ENCODE results near the gene BNIP5. TPM values are rescaled to one million over a fixed set of nuclear protein-coding genes. Genes with fewer than 3 reads are reported as not detected.
A peak's percentile ranks its signal among the peaks of the same experiment; 100 is the strongest.
"Not testable (repeated sequence)": the region's sequence is repeated elsewhere in the genome, so short reads cannot be mapped to it uniquely, and the experiment has no call there.

The BNIP5 gene
- total RNA-seq, 2 experiments from 2014 or later, result not detected

DNA sequence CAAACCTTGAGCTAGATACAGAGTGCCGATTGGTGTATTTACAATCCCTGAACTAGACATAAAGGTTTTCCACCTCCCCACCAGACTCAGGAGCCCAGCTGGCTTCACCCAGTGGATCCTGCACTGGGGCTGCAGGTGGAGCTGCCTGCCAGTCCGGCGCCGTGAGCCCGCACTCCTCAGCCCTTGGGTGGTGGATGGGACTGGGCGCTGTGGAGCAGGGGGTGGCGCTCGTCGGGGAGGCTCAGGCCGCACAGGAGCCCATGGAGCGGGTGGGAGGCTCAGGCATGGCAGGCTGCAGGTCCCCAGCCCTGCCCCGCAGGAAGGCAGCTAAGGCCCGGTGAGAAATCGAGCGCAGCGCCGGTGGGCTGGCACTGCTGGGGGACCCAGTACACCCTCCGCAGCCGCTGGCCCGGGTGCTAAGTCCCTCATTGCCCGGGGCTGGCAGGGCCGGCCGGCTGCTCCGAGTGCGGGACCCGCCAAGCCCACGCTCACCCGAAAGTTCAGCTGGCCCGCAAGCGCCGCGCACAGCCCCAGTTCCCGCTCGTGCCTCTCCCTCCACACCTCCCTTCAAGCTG, 27.5 kb upstream of the BNIP5 start:
- ATAC-seq; H3K36me3 Mint-ChIP-seq (ENCODE audit: low read depth); POLR2A ChIA-PET; DNase-seq; H3K27ac Mint-ChIP-seq; H3K27me3 Mint-ChIP-seq (ENCODE audit: low read depth); H3K4me1 Mint-ChIP-seq (ENCODE audit: low read depth); H3K9me3 Mint-ChIP-seq (ENCODE audit: insufficient read depth); H3K4me3 Mint-ChIP-seq: not testable (repeated sequence)
- CTCF ChIA-PET, result interaction anchor here (1.5 to 8.0 kb wide), 3 partner anchors 21 to 62 kb away, joined by 6 to 75 read pairs (median 59); no protein-coding TSS in a partner anchor

DNA sequence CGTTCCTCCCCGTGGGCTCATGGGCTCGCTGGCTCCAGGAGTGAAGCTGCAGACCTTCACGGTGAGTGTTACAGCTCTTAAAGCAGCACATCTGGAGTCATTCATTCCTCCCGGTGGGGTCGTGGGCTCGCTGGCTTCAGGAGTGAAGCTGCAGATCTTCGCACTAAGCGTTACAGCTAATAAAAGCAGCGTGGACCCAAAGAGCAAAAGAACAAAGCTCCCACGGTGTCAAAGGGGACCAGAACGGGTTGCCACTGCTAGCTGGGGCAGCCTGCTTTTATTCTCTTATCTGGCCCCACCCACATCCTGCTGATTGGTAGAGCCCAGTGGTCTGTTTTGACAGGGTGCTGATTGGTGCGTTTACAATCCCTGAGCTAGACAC, 26.7 kb upstream of the BNIP5 start:
- H3K27ac Mint-ChIP-seq; H3K36me3 Mint-ChIP-seq (ENCODE audit: low read depth); H3K4me1 Mint-ChIP-seq (ENCODE audit: low read depth); H3K9me3 Mint-ChIP-seq (ENCODE audit: insufficient read depth); H3K27me3 Mint-ChIP-seq (ENCODE audit: low read depth); POLR2A ChIA-PET; DNase-seq; H3K4me3 Mint-ChIP-seq; ATAC-seq: not testable (repeated sequence)
- CTCF ChIA-PET, result interaction anchor here (1.0 to 8.0 kb wide), 4 partner anchors 12 to 335 kb away, joined by 3 to 75 read pairs (median 31); partner anchors contain the start of gene MAPK14

DNA sequence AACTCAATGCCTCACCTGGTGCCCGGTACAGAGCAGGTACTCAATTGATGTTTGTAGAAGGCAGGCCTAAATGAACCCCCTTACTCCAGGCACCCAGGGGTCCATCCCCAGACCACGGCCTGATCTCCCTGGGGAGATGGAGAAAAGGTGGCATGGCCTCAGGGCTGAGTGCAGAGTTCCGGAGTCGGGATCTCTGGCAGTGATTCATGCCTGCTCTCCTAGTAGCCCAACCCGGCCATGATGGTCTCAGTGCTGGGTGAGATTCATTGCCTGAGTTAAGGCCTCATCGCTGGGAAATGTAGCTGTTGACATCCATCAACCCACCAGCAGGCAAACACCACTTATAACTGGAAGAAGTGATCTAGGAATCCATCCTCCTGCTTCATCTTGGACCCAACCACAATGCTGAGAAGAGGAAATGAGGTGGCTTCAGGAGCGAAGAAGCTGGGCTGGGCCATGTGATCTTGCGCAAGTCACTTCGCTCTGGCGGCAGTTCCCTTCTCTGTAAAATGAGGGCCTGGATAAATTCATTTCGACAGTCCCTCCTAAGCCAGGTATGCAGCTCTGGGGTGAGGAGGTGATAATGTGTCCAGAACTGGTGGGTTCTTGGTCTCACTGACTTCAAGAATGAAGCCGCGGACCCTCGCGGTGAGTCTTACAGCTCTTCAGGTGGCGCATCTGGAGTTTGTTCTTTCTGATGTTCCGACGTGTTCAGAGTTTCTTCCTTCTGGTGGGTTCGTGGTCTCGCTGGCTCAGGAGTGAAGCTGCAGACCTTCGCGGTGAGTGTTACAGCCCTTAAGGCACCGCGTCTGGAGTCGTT, 26.1 kb upstream of the BNIP5 start:
- ChIA-PET CTCF (interaction anchor here (0.8 to 8.0 kb wide), 6 partner anchors 12 to 335 kb away, joined by 3 to 75 read pairs (median 3); partner anchors contain the start of gene MAPK14), POLR2A (no interaction called here)
- ATAC-seq (no peak), DNase-seq (no peak)
- Mint-ChIP-seq H3K27ac (no peak overlapping the region), H3K9me3 (ENCODE audit: insufficient read depth) (no peaks in the 10 kb centered on the region), H3K4me3 (no peak overlapping the region), H3K4me1 (ENCODE audit: low read depth) (peaks cover 14% of the 10 kb centered on the region), H3K36me3 (ENCODE audit: low read depth) (no peaks in the 10 kb centered on the region), H3K27me3 (ENCODE audit: low read depth) (peaks cover 2% of the 10 kb centered on the region)

DNA sequence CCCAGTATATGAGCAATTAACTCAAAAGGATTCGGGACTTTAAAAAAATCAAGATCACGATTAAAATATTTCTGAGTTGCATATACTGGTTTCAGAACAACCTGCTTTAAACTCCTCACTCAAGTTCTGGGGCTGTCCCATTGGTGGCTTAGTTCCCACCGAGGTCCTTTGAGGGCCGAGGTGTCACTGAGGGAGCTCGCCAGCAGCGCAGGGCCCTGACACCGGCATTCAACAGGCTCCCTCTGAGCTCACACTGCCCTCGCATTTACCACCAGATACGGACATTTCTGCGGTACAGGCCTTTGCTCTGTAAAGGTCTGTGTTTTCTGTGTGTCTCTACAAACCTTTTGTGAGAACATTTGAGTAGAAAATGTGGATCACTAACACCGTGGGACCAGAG, 24.4 kb upstream of the BNIP5 start:
- no peaks in the 10 kb centered on the region for H3K9me3 Mint-ChIP-seq (ENCODE audit: insufficient read depth)
- H3K27me3 Mint-ChIP-seq (ENCODE audit: low read depth), result peaks cover 7% of the 10 kb centered on the region
- peaks cover 18% of the 10 kb centered on the region for H3K4me1 Mint-ChIP-seq (ENCODE audit: low read depth)
- ATAC-seq, result no peak
- no peak overlapping the region for H3K27ac Mint-ChIP-seq
- no peak for DNase-seq
- no peak overlapping the region for H3K4me3 Mint-ChIP-seq
- POLR2A ChIA-PET, result no interaction called here
- CTCF ChIA-PET, result interaction anchor here (0.9 to 8.0 kb wide), 7 partner anchors 11 to 264 kb away, joined by 3 to 75 read pairs (median 4); partner anchors contain the start of gene BNIP5
- H3K36me3 Mint-ChIP-seq (ENCODE audit: low read depth), result no peaks in the 10 kb centered on the region

DNA sequence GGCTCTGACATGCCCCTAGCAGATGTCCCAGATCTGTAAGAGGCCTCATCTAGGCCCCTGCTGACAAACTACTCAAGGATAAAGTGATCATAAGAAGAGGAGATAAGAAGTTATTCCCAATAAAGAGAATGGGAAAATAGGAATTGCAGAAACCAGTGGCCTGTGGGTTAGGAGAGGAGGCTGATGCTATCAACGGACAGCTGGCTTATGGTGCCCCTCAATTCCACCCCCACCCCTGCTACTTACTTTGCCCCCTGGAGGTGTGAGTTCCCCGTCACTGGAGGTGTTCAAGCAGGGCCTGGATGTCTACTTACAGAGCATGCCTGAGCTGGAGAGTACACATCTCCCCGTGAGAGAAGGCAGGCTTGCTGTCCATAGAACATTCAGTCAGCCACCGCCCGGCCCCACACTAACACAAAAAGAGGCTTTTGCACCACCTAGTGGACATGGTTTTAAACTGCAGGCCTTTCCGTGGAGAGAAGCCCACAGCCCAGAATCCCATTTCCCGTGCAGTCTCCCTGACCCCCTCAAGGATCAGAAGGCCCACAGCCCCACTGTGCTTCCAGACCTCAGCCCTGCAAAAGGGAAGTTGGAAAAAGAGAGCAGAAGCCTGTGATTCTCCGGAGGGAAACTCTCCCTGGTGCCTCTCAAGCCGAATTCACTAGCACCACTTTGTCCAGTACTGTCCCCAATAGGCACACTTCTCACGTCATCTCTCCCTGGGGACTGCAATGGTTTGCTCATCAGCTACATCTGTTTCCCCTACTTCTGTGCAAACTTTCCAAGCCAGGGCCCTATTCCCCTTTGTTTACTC, 23.8 kb upstream of the BNIP5 start:
- ChIA-PET CTCF (interaction anchor here (0.5 to 8.0 kb wide), 17 partner anchors 9 to 332 kb away, joined by 3 to 75 read pairs (median 3); partner anchors contain the start of genes BNIP5 and MAPK14), POLR2A (interaction anchor here (0.6 to 0.7 kb wide), 3 partner anchors 17 to 951 kb away, joined by 3 read pairs; no protein-coding TSS in a partner anchor)
- H3K27me3 Mint-ChIP-seq (ENCODE audit: low read depth), result peaks cover 8% of the 10 kb centered on the region
- no peaks in the 10 kb centered on the region for H3K36me3 Mint-ChIP-seq (ENCODE audit: low read depth)
- no peaks in the 10 kb centered on the region for H3K9me3 Mint-ChIP-seq (ENCODE audit: insufficient read depth)
- ATAC-seq (peak; percentile 89), DNase-seq (peak; percentile 83)
- no peak overlapping the region for H3K4me3 Mint-ChIP-seq
- no peak overlapping the region for H3K27ac Mint-ChIP-seq
- H3K4me1 Mint-ChIP-seq (ENCODE audit: low read depth), result peaks cover 18% of the 10 kb centered on the region

DNA sequence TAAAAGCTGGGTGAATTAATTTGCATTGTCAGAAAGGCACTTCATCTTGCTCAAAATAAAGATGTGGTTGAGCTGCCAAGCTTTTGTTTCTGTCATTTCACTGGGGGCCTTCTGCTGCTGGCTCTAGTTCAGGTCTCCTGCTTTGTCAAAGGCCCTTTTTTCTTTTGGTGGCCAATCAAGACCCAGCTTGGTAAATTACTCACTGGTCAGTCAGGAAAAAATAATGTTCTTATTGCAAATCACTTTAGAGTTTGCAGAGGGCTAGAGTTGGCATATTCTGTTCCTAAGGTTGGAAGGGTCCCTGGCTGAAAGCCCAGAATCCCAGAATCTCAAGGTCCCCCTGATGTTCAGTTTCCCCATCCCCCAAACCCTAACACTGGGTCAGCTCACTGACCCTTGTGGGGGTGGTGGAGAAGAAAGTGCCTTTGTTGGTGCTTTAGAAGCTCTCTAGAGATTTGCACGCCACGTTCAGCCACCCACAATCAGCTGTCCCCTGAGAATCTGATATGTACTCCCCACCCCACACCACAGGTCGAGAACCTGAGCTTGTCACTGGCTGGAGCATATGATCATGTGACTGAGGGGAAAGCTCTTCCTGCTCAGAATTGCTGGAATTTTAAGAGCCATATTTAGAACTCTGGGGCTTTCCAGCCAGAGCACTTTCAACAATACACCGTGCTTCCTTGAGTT, 21.7 kb upstream of the BNIP5 start:
- ATAC-seq, result no peak
- Mint-ChIP-seq H3K27ac (no peak overlapping the region), H3K36me3 (ENCODE audit: low read depth) (no peaks in the 10 kb centered on the region), H3K4me1 (ENCODE audit: low read depth) (peaks cover 18% of the 10 kb centered on the region), H3K27me3 (ENCODE audit: low read depth) (peaks cover 14% of the 10 kb centered on the region), H3K4me3 (no peak overlapping the region), H3K9me3 (ENCODE audit: insufficient read depth) (no peaks in the 10 kb centered on the region)
- no peak for DNase-seq
- ChIA-PET CTCF (interaction anchor here (0.7 to 8.0 kb wide), 9 partner anchors 12 to 331 kb away, joined by 3 to 75 read pairs (median 5); partner anchors contain the start of gene MAPK14), POLR2A (interaction anchor here (1.2 kb wide), 1 partner anchor 31 kb away, joined by 3 read pairs; no protein-coding TSS in a partner anchor)

DNA sequence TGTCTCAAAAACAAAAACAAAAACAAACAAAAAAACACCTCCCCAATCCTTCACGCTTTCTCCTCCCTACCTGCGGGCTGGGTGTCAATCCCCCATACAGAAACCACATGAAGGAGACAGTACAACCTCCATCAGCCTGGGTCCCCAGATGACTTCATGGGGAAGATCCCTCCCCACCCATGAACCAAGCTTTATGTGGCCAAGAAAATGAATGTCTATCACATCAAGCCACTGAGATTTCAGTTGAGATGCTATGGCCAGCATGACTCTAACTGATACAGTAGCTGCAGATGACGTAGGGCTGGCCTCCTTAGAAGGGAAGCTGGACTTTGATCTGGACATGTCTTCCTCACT, 21.2 kb upstream of the BNIP5 start:
- Mint-ChIP-seq H3K4me3 (no peak overlapping the region), H3K27ac (no peak overlapping the region), H3K27me3 (ENCODE audit: low read depth) (peaks cover 14% of the 10 kb centered on the region), H3K9me3 (ENCODE audit: insufficient read depth) (no peaks in the 10 kb centered on the region), H3K4me1 (ENCODE audit: low read depth) (peaks cover 18% of the 10 kb centered on the region), H3K36me3 (ENCODE audit: low read depth) (no peaks in the 10 kb centered on the region)
- DNase-seq (no peak), ATAC-seq (peak; percentile 34)
- ChIA-PET CTCF (interaction anchor here (1.0 to 8.0 kb wide), 7 partner anchors 12 to 331 kb away, joined by 3 to 75 read pairs (median 5); partner anchors contain the start of gene MAPK14), POLR2A (interaction anchor here (1.2 kb wide), 1 partner anchor 30 kb away, joined by 3 read pairs; no protein-coding TSS in a partner anchor)

DNA sequence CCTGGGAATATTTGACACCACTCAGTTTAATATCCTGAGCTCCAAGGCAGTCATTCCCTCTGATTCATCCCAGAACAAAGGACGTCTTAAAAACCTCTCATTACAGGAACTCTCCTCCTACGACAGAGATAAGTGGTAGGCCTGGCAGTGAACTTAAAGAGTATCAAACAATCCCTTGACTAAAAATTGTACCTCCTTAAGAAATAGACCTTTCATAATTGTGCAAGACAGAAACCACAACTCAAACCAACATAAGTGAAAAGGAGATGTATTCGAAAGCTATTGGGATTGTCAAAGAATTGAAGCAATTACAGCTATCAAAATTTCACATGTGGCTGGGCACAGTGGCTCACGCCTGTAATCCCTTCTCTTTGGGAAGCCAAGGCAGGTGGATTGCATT, 19.1 kb upstream of the BNIP5 start:
- no peak for ATAC-seq
- H3K4me1 Mint-ChIP-seq (ENCODE audit: low read depth), result peaks cover 18% of the 10 kb centered on the region
- peaks cover 16% of the 10 kb centered on the region for H3K27me3 Mint-ChIP-seq (ENCODE audit: low read depth)
- DNase-seq, result no peak
- H3K27ac Mint-ChIP-seq, result no peak overlapping the region
- POLR2A ChIA-PET, result no interaction called here
- no peaks in the 10 kb centered on the region for H3K9me3 Mint-ChIP-seq (ENCODE audit: insufficient read depth)
- no peak overlapping the region for H3K4me3 Mint-ChIP-seq
- CTCF ChIA-PET, result interaction anchor here (1.1 to 2.1 kb wide), 3 partner anchors 15 to 328 kb away, joined by 3 to 8 read pairs (median 7); partner anchors contain the start of gene MAPK14
- no peaks in the 10 kb centered on the region for H3K36me3 Mint-ChIP-seq (ENCODE audit: low read depth)

DNA sequence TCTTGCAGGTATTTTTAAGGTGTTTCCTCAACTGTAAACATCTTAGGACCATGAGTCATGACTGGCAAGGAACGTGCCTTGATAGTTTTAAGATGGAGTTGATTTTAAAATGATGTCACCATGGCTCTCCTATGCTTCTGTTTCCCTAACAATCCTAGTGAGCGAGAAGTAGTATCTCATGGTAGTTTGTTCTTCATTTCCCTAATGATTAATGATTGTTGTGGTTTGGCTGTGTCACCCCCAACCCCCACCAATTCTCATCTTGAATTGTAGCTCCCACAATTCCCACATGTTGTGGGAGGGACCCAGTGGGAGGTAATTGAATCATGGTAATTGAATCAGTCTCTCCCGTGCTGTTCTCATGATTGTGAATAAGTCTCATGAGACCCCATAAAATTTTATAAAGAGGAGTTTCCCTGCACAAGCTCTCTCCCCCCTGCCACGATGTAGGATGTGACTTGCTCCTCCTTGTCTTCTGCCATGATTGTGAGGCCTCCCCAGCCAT, 16.8 kb upstream of the BNIP5 start:
- Mint-ChIP-seq H3K4me1 (ENCODE audit: low read depth) (peaks cover 12% of the 10 kb centered on the region), H3K4me3 (no peak overlapping the region), H3K36me3 (ENCODE audit: low read depth) (no peaks in the 10 kb centered on the region), H3K27ac (no peak overlapping the region), H3K9me3 (ENCODE audit: insufficient read depth) (no peaks in the 10 kb centered on the region), H3K27me3 (ENCODE audit: low read depth) (peaks cover 27% of the 10 kb centered on the region)
- CTCF ChIA-PET, result interaction anchor here (0.6 to 4.4 kb wide), 4 partner anchors 12 to 248 kb away, joined by 3 to 27 read pairs (median 4); no protein-coding TSS in a partner anchor
- DNase-seq (no peak), ATAC-seq (no peak)
- POLR2A ChIA-PET, result no interaction called here

DNA sequence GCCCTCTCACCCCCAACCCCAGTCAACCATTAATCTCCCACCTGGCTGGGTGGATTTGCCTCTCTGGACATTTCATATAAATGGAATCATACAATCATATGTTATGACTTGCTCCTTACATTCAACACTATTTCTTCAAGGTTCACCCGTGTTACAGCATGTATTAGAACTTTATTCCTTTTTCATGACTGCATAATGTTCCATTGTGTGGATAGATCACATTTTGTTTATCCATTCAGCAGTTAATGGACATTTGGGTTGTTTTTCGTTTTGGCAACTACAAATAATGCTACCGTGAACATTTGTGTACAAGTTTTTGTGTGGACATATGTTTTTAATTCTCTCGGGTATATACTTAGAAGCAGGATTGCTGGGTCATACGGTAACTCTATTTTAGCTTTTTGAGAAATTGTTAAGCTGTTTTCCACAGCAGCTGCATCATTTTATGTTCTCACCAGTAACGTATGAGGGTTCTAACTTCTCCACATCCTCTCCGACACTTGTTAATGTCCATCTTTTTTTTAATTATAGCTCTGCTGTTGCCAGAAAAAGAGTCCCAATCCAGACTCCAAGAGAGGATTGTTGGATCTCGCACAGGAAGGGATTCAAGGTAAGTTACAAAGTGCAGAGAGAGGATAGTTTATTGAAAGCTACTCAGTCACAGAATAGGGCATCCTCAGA, 15.9 kb upstream of the BNIP5 start:
- H3K4me1 Mint-ChIP-seq (ENCODE audit: low read depth), result peaks cover 3% of the 10 kb centered on the region
- no peaks in the 10 kb centered on the region for H3K36me3 Mint-ChIP-seq (ENCODE audit: low read depth)
- CTCF ChIA-PET, result interaction anchor here (0.9 to 4.4 kb wide), 4 partner anchors 8 to 50 kb away, joined by 4 to 27 read pairs (median 4); no protein-coding TSS in a partner anchor
- no peak for DNase-seq
- H3K9me3 Mint-ChIP-seq (ENCODE audit: insufficient read depth), result no peaks in the 10 kb centered on the region
- peaks cover 24% of the 10 kb centered on the region for H3K27me3 Mint-ChIP-seq (ENCODE audit: low read depth)
- H3K27ac Mint-ChIP-seq, result no peak overlapping the region
- no peak overlapping the region for H3K4me3 Mint-ChIP-seq
- no peak for ATAC-seq
- POLR2A ChIA-PET, result no interaction called here

Measured in activated CD8-positive, alpha-beta T cell treated with anti-CD3 and anti-CD28 coated beads, Interleukin-2, amount 10 ng/mL, durations not matched to agents 7 days and 5 days (primary cell).